ENCODE data around the gene ANAPC5.
A peak's percentile ranks its signal among the peaks of the same experiment; 100 is the strongest.

ANAPC5 gene

DNA sequence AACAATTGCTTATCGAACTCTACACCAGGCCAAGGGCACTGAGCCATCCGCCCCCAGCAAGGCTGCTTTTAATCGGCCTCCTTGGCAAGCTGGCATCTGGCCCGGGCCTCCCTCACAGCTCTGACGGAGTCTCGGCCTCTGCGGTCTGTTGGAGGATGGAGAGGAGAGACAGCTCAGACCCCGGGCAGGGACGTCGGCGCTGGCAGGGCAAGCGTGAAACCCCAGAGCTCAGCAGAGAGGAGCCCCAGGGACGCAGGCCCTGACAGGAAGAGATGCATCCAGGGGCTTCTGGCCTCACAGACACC, 73.2 kb downstream of the ANAPC5 start:
- Histone ChIP-seq H3K4me3 (ENCODE audit: severe bottlenecking) (no peak overlapping the region), H3K27me3 (ENCODE audit: insufficient read depth, poor library complexity, severe bottlenecking) (no peaks in the 10 kb centered on the region), H3K36me3 (ENCODE audit: low read depth) (peaks cover 17% of the 10 kb centered on the region), H3K4me1 (ENCODE audit: insufficient read depth, poor library complexity, severe bottlenecking) (peaks cover 3% of the 10 kb centered on the region), H3K9me3 (ENCODE audit: severe bottlenecking) (no peaks in the 10 kb centered on the region), H3K27ac (ENCODE audit: poor library complexity, severe bottlenecking) (no peak overlapping the region)
- TF ChIP-seq, protein P1, sequence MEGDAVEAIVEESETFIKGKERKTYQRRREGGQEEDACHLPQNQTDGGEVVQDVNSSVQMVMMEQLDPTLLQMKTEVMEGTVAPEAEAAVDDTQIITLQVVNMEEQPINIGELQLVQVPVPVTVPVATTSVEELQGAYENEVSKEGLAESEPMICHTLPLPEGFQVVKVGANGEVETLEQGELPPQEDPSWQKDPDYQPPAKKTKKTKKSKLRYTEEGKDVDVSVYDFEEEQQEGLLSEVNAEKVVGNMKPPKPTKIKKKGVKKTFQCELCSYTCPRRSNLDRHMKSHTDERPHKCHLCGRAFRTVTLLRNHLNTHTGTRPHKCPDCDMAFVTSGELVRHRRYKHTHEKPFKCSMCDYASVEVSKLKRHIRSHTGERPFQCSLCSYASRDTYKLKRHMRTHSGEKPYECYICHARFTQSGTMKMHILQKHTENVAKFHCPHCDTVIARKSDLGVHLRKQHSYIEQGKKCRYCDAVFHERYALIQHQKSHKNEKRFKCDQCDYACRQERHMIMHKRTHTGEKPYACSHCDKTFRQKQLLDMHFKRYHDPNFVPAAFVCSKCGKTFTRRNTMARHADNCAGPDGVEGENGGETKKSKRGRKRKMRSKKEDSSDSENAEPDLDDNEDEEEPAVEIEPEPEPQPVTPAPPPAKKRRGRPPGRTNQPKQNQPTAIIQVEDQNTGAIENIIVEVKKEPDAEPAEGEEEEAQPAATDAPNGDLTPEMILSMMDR (IDR thresholded peaks at IDR 0.05; ENCODE audit: poor library complexity, severe bottlenecking), result no peak
- no peak for DNase-seq (ENCODE audit: low spot score)
- no peak for ATAC-seq (ENCODE audit: low read depth)

- no peak overlapping the region for H3K4me3 ChIP-seq (ENCODE audit: severe bottlenecking)
- H3K4me1 ChIP-seq (ENCODE audit: insufficient read depth, poor library complexity, severe bottlenecking), result peaks cover 3% of the 10 kb centered on the region
- DNase-seq (ENCODE audit: low spot score), result no peak
- no peaks in the 10 kb centered on the region for H3K9me3 ChIP-seq (ENCODE audit: severe bottlenecking)
- TF ChIP-seq, protein P1 (IDR thresholded peaks at IDR 0.05; ENCODE audit: poor library complexity, severe bottlenecking), result no peak
- H3K36me3 ChIP-seq (ENCODE audit: low read depth), result peaks cover 17% of the 10 kb centered on the region
- H3K27ac ChIP-seq (ENCODE audit: poor library complexity, severe bottlenecking), result no peak overlapping the region
- no peak for ATAC-seq (ENCODE audit: low read depth)
- no peaks in the 10 kb centered on the region for H3K27me3 ChIP-seq (ENCODE audit: insufficient read depth, poor library complexity, severe bottlenecking)
Observed at GRCh38 chr12:121278169-121279070, 73.8 kb downstream of the ANAPC5 start.

- H3K36me3 ChIP-seq (ENCODE audit: low read depth), result peaks cover 17% of the 10 kb centered on the region
- ATAC-seq (ENCODE audit: low read depth), result no peak
- H3K4me3 ChIP-seq (ENCODE audit: severe bottlenecking), result no peak overlapping the region
- TF ChIP-seq, protein P1 (IDR thresholded peaks at IDR 0.05; ENCODE audit: poor library complexity, severe bottlenecking), result no peak
- peaks cover 3% of the 10 kb centered on the region for H3K4me1 ChIP-seq (ENCODE audit: insufficient read depth, poor library complexity, severe bottlenecking)
- H3K27me3 ChIP-seq (ENCODE audit: insufficient read depth, poor library complexity, severe bottlenecking), result no peaks in the 10 kb centered on the region
- H3K27ac ChIP-seq (ENCODE audit: poor library complexity, severe bottlenecking), result peak overlapping the region; percentile 34
- no peaks in the 10 kb centered on the region for H3K9me3 ChIP-seq (ENCODE audit: severe bottlenecking)
- DNase-seq (ENCODE audit: low spot score), result no peak
Observed at GRCh38 chr12:121277374-121277759, 74.8 kb downstream of the ANAPC5 start.

DNA sequence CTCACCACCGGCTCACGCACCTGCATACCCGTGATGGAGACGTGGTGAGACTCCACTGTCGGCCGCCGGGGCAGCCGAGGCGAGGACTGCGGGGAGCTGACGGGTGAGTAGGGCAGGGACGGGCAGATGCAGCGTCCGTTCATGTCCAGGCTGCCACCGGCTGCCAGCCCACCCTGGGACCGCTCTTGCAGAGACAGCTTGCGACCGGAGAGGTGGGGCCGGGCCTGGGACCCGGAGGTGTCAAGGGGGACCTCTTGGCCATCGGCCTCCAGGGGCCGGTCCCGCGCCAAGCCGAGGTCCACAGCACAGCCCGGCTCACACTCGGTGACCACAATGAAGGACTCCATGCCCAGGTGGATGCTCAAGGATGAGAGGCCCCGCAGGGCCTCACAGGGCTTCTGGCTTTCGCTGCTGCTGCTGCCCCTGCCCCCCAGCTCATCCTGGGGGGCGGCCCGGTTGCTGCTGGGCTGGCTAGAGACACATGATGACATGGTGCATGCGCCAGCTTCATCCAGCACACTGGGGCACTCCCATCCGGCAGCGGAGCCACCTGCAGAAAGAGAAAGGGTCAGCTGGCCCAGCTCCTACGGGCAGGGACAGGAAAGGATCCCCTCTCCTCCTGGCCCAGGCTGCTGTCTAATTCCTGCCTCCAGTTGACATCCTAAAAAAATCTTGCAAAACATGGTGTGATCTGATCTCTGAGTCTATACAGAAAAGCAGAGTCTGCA, 78.0 kb downstream of the ANAPC5 start:
- TF ChIP-seq, protein P1 (IDR thresholded peaks at IDR 0.05; ENCODE audit: poor library complexity, severe bottlenecking), result no peak
- Histone ChIP-seq H3K27ac (ENCODE audit: poor library complexity, severe bottlenecking) (no peak overlapping the region), H3K4me3 (ENCODE audit: severe bottlenecking) (no peak overlapping the region), H3K27me3 (ENCODE audit: insufficient read depth, poor library complexity, severe bottlenecking) (no peaks in the 10 kb centered on the region), H3K9me3 (ENCODE audit: severe bottlenecking) (no peaks in the 10 kb centered on the region), H3K4me1 (ENCODE audit: insufficient read depth, poor library complexity, severe bottlenecking) (peaks cover 3% of the 10 kb centered on the region), H3K36me3 (ENCODE audit: low read depth) (peaks cover 33% of the 10 kb centered on the region)
- no peak for ATAC-seq (ENCODE audit: low read depth)
- DNase-seq (ENCODE audit: low spot score), result no peak

Measured in RWPE2 (cell line).